ENCODE measurements around the gene PLGRKT.
"Not testable (repeated sequence)": the region's sequence is repeated elsewhere in the genome, so short reads cannot be mapped to it uniquely, and the experiment has no call there.

PLGRKT gene

DNA sequence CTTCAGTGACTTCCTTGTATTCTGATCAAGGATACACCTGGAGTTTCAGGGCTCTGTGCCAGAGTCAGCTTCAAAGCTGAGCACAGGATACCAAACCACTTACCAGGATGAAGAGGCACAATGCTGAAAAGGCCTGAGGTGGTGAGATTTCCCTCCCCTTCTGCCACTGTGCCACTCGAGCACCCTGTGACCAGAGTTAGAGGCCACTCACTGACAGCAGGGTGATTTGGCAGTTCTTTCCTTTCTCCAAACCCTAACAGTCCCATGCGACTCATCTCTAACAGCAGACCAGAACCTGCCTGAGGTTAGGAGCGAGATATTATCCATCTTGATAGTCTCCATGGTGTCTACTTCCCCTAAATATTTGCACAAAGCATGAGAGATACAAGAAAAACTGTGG lies 1.8 kb downstream of the PLGRKT start:
- TF ChIP-seq JUND (IDR thresholded peaks at IDR 0.05; ENCODE audit: low read depth): no peak
- peak in 1 of 2 experiments; percentile 77 for DNase-seq (ENCODE audit: low read depth in 1 of 2, low spot score in 1 of 2)
- in situ Hi-C loops (cut with HindIII; ENCODE audit: low pct_unique_long_range_greater_than_20kb, low sequenced_read_pairs): no loop called here

- DNase-seq (ENCODE audit: low read depth in 1 of 2, low spot score in 1 of 2); in situ Hi-C loops (cut with HindIII; ENCODE audit: low pct_unique_long_range_greater_than_20kb, low sequenced_read_pairs): not testable (repeated sequence)
Measured at GRCh38 chr9:5433841-5434810, 3.6 kb downstream of the PLGRKT start.

GRCh38 chr9:5433328-5433727 lies 4.4 kb downstream of the PLGRKT start:
- in situ Hi-C loops (cut with HindIII; ENCODE audit: low pct_unique_long_range_greater_than_20kb, low sequenced_read_pairs); DNase-seq (ENCODE audit: low read depth in 1 of 2, low spot score in 1 of 2): not testable (repeated sequence)

DNA sequence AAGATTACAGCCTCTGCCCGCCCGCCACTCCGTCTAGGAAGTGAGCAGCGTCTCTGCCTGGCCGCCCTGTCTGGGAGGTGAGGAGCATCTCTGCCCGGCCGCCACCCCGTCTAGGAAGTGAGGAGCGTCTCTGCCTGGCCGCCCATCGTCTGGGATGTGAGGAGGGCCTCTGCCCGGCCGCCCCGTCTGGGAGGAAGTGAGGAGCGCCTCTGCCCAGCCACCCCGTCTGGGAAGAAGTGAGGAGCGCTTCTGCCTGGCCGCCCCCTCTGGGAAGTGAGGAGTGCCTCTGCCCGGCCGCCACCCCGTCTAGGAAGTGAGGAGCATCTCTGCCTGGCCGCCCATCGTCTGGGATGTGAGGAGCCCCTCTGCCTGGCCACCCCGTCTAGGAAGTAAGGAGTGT lies 4.8 kb downstream of the PLGRKT start:
- DNase-seq (ENCODE audit: low read depth in 1 of 2, low spot score in 1 of 2); in situ Hi-C loops (cut with HindIII; ENCODE audit: low pct_unique_long_range_greater_than_20kb, low sequenced_read_pairs): not testable (repeated sequence)

DNA sequence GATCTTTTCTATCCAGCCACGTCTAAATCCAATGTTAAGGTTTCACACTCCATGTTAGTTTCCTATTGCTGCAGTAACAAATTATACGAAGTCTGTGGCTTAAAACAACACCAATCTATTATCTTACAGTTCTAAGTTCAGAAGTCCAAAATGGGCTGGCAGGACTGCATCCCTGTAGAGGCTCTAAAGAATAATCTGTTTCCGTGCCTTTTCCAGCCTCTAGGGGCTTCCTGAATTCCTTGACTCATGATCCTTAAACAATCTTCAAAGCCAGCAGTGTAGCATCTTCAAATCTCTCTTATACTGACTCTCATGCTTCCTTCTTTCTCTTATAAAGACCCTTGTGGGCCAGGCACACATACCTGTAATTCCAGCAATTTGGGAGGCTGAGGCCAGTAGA lies 6.8 kb downstream of the PLGRKT start:
- no peak for TF ChIP-seq JUND (IDR thresholded peaks at IDR 0.05; ENCODE audit: low read depth)
- in situ Hi-C loops (cut with HindIII; ENCODE audit: low pct_unique_long_range_greater_than_20kb, low sequenced_read_pairs): no loop called here

DNA sequence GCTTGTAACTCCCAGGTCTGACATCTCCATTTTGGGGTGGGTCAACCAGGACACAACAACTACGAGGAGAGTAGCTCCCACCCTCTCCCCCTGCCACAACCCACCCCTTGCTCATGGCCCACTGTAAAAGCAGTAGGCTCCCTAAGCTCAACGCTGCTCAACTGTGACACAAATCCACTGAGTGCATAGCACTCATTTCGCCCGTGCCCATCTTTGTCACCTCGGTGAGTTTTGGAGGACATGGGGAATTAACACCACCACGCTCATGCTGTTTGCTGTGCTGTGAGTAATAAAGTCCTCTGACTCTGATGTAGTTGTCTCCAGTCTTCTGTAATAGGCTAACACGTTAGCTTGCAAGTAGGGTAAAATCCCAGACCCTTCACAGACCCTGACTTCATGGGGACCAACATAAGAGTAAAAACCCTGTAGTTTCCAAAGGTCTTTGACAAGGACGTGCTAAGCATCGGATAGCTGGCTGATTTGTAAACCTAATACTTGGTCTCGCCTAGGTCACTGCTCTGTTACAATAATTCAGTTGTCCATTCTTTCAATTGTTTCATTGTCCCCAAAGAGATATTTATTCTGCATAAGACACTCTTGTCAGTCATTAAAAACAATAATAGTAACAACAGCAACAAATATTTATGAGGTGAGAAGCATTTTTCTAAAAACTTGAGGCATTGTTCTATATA lies 7.7 kb downstream of the PLGRKT start:
- DNase-seq (ENCODE audit: low read depth in 1 of 2, low spot score in 1 of 2): no peak
- in situ Hi-C loops (cut with HindIII; ENCODE audit: low pct_unique_long_range_greater_than_20kb, low sequenced_read_pairs): no loop called here
- TF ChIP-seq JUND (IDR thresholded peaks at IDR 0.05; ENCODE audit: low read depth): no peak

More for the DNA sequence above, 6.8 kb downstream of the PLGRKT start:
- no peak for DNase-seq (ENCODE audit: low read depth in 1 of 2, low spot score in 1 of 2)

GRCh38 chr9:5428794-5429528 lies 8.8 kb downstream of the PLGRKT start:
- DNase-seq (ENCODE audit: low read depth in 1 of 2, low spot score in 1 of 2): no peak
- in situ Hi-C loops (cut with HindIII; ENCODE audit: low pct_unique_long_range_greater_than_20kb, low sequenced_read_pairs): no loop called here
- TF ChIP-seq JUND (IDR thresholded peaks at IDR 0.05; ENCODE audit: low read depth): no peak

- in situ Hi-C loops (cut with HindIII; ENCODE audit: low pct_unique_long_range_greater_than_20kb, low sequenced_read_pairs): no loop called here
- no peak for DNase-seq (ENCODE audit: low read depth in 1 of 2, low spot score in 1 of 2)
Measured at GRCh38 chr9:5428172-5428571, 9.6 kb downstream of the PLGRKT start.

GRCh38 chr9:5427005-5427404 lies 10.7 kb downstream of the PLGRKT start:
- TF ChIP-seq JUND (IDR thresholded peaks at IDR 0.05; ENCODE audit: low read depth): no peak
- DNase-seq (ENCODE audit: low read depth in 1 of 2, low spot score in 1 of 2): no peak
- in situ Hi-C loops (cut with HindIII; ENCODE audit: low pct_unique_long_range_greater_than_20kb, low sequenced_read_pairs): no loop called here

More at GRCh38 chr9:5428172-5428571, 9.6 kb downstream of the PLGRKT start:
- TF ChIP-seq JUND (IDR thresholded peaks at IDR 0.05; ENCODE audit: low read depth): no peak

GRCh38 chr9:5425006-5425628 lies 12.6 kb downstream of the PLGRKT start:
- in situ Hi-C loops (cut with HindIII; ENCODE audit: low pct_unique_long_range_greater_than_20kb, low sequenced_read_pairs): no loop called here
- peak in 1 of 2 experiments; percentile 65 for DNase-seq (ENCODE audit: low read depth in 1 of 2, low spot score in 1 of 2)
- TF ChIP-seq JUND (IDR thresholded peaks at IDR 0.05; ENCODE audit: low read depth): no peak

- in situ Hi-C loops (cut with HindIII; ENCODE audit: low pct_unique_long_range_greater_than_20kb, low sequenced_read_pairs): no loop called here
- no peak for DNase-seq (ENCODE audit: low read depth in 1 of 2, low spot score in 1 of 2)
- no peak for TF ChIP-seq JUND (IDR thresholded peaks at IDR 0.05; ENCODE audit: low read depth)
Measured at GRCh38 chr9:5422276-5422675, 15.4 kb downstream of the PLGRKT start.

- TF ChIP-seq JUND (IDR thresholded peaks at IDR 0.05; ENCODE audit: low read depth): no peak
- in situ Hi-C loops (cut with HindIII; ENCODE audit: low pct_unique_long_range_greater_than_20kb, low sequenced_read_pairs): no loop called here
Measured at GRCh38 chr9:5421163-5421562, 16.6 kb downstream of the PLGRKT start.

More at GRCh38 chr9:5421163-5421562, 16.6 kb downstream of the PLGRKT start:
- DNase-seq (ENCODE audit: low read depth in 1 of 2, low spot score in 1 of 2): no peak
